Astrocyte of the cerebellum (primary cell): ENCODE results near the gene WWP2.

Experiments
- DNase-seq: peaks from one replicate; pipeline ENCODE4 v3.0.0-alpha.2; 2011; ENCODE audit warnings: low read depth
- H3K4me3 ChIP-seq: 2 replicates; pipeline ENCODE4 v1.5.1; 2011; ENCODE audit warnings: mild to moderate bottlenecking, low read depth, low read length, moderate library complexity
- CTCF ChIP-seq: IDR thresholded peaks from 2 replicates; pipeline ENCODE4 v1.5.1; 2012; ENCODE audit warnings: low read length, low read depth, moderate library complexity, mild to moderate bottlenecking; ENCODE audit errors: missing control alignments
- in situ Hi-C: cut with HindIII; loops from 2 replicates; pipeline ENCODE4 v1.10.0; 2017; ENCODE audit warnings: low sequenced_read_pairs

Gene WWP2

DNA sequence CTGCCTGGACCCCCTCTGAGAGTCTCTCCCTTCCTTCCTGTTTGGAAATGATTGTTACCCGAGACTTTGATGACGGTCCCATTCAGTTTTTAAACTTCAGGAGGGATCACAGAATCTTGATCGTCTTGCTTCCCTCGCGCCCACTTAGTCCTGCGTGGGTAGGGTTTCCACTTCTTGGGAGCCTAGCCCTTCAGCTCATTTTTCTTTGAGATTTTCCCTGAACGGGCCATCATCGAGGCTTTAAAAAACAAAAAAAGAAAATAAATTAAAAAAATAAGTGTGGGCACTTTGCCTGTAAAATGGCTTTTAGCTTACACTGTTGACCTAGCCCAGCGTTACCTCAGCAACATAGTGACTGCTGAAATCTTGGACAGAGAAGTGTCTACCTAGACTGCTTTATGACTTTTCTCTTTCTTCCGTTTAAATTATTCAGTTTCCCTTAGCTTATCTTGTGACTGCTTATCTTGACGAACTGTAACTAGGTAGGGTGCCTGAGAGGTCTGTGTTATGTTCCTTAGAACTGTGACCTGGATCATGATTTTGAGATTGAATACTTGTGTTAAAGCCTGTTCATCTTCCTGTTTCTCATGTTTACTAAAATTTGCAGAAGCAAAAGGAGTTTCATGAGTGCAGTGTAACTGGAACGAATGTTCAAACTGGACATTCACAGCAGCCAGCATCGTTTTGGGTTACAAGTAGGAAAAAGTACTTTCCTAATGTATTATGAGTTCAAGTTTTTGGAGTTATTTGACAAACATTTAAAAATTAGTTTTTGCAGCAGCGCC, 874 bp downstream of the WWP2 start:
- no peak for TF ChIP-seq CTCF
- in situ Hi-C loops, result loop anchor here (25.0 kb wide), 1 partner anchor 351 kb away; the partner anchor contains the start of gene CYB5B
- H3K4me3 ChIP-seq, result peak overlapping the region; percentile 96
- no peak for DNase-seq

DNA sequence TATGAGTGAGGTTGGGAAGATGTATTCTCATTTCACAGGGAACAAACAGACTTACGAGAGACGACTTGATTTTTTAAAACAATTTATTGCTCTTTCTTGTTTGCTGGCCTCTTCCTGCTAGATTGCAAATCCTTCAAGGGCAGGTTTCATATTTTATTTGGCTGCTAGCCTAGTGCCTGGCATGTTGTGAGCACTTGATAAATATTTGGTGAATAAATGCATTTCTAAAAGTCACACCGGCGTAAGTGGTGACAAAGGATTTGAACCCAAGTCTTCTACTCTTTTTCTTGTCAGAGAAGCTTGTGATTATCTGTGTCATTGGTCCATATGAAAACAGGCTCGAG, 1.4 kb downstream of the WWP2 start:
- no peak for DNase-seq
- H3K4me3 ChIP-seq, result no peak overlapping the region
- TF ChIP-seq CTCF, result no peak
- in situ Hi-C loops, result loop anchor here (25.0 kb wide), 1 partner anchor 351 kb away; the partner anchor contains the start of gene CYB5B

- DNase-seq, result no peak
- TF ChIP-seq CTCF, result no peak
- H3K4me3 ChIP-seq, result no peak overlapping the region
- in situ Hi-C loops, result loop anchor here (25.0 kb wide), 1 partner anchor 355 kb away; the partner anchor contains the start of gene CYB5B
Observed at GRCh38 chr16:69767459-69768229, 5.5 kb downstream of the WWP2 start.

GRCh38 chr16:69768666-69769065, 6.5 kb downstream of the WWP2 start:
- TF ChIP-seq CTCF, result no peak
- in situ Hi-C loops, result loop anchor here (25.0 kb wide), 1 partner anchor 356 kb away; the partner anchor contains the start of gene CYB5B
- no peak overlapping the region for H3K4me3 ChIP-seq
- DNase-seq, result no peak

DNA sequence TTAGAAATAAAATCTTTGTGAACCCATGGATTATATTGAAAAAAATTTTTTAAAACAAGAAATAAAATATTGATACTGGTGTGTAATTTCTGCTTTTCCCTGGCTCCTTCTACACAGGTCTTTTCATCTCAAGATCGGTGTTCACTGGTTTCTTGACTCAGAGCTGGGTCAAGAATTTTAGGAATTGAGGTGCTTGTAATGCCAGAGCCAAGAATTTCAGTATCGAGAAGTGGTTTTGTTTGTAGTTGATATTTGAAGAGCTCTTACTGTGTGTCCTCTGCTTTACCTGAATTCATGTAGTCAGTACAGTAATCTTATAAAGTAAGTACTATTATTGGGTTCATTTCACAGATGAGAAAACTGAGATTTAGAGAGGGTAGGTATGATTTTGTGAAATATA, 7.3 kb downstream of the WWP2 start:
- no peak for DNase-seq
- in situ Hi-C loops, result loop anchor here (25.0 kb wide), 1 partner anchor 357 kb away; the partner anchor contains the start of gene CYB5B
- H3K4me3 ChIP-seq, result no peak overlapping the region
- no peak for TF ChIP-seq CTCF

DNA sequence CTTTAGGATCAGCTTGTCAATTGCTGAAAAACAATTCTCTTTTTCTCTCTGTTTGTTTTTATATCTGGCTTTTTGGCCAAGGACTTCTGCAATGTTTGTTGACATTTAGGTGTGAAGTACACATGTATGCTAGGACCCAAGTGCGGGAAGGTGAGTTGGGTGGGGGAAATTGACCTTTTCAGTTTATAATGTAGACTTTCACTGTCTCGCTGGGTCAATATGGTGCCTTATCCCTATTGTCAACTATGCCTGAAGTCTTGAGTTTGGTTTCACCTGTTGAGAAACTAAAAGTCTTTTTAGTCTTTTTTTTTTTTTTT, 9.5 kb downstream of the WWP2 start:
- DNase-seq, result no peak
- in situ Hi-C loops, result loop anchor here (25.0 kb wide), 1 partner anchor 359 kb away; the partner anchor contains the start of gene CYB5B
- no peak for TF ChIP-seq CTCF
- H3K4me3 ChIP-seq, result no peak overlapping the region
